Measurements from ENCODE around the gene APOL6.

DNA sequence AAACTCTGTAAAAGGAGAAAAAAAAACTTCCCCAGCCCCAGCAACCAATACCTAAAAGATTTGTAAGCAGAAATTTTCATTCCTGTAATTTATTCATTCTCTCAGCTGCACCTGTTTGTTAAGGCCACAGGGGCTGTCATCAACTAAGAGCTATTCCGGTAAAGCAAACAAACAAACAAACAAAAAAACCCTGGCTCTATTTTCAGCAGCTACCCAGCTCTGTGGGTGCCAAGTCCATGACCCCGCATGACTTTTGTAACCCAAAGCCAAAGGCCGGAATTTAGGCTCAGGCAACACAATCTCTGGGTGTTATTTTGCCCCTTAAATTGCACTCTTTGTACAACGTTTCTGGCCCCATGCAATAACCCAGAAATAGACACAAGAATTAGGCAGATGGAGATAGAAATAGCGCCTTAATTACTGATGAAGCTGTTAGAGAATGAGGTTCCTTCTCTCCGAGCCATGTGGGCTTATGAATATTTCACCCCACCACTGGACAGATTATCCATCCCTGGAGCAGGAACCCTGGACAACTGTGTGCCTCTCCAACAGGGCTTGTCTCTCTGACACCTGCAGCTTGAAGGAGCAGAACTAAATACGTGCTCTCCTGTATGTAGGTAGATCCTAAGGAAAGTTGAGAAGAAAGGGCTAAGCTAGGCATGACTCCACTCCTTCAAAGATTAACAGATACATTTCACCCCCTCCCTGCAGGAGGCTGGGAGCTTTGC is 29.4 kb downstream of the APOL6 start:
- TF ChIP-seq CTCF (IDR thresholded peaks at IDR 0.05; ENCODE audit: low read depth, low read length) (no peak), POLR2A (IDR thresholded peaks at IDR 0.05; ENCODE audit: extremely low read depth, insufficient read length) (no peak), MAX (IDR thresholded peaks at IDR 0.05; ENCODE audit: low read depth, low read length) (no peak)

Measured in NB4 (cell line).